ENCODE measurements around the gene DERL3.

Gene DERL3

GRCh38 chr22:23832226-23833016, 6.4 kb downstream of the DERL3 start:
- WGBS, 2 donors (ENCODE audit: extremely low coverage in 2 of 2, insufficient read length in 2 of 2, insufficient replicate concordance in 1 of 2), result no CpG with 5 or more reads among the region's 11 CpGs
- no peak overlapping the region for H3K4me3 ChIP-seq (ENCODE audit: low read length in 2 of 2)
- no peak overlapping the region for H3K27ac ChIP-seq (replicated peaks; ENCODE audit: low read length)

GRCh38 chr22:23831781-23832180, 7.0 kb downstream of the DERL3 start:
- H3K23ac ChIP-seq (ENCODE audit: low read depth, low read length, poor library complexity), result peak overlapping the region; percentile 87
- no peak overlapping the region for H4K91ac ChIP-seq (ENCODE audit: low read depth, low read length, poor library complexity)
- H3K4me3 ChIP-seq (ENCODE audit: low read length in 2 of 2), result peak overlapping the region in 1 of 2 donors; percentile 39
- peaks cover 0 to 2% of the 10 kb centered on the region in 2 donors for H3K9me3 ChIP-seq (replicated peaks in 1 of 2; ENCODE audit: control insufficient read depth in 2 of 2, insufficient read depth in 1 of 2, low read depth in 1 of 2, low read length in 2 of 2)
- no peaks in the 10 kb centered on the region for H3K27me3 ChIP-seq (ENCODE audit: control insufficient read depth in 3 of 3, insufficient read depth in 3 of 3, low read depth in 1 of 3, low read length in 3 of 3)
- H3K4me1 ChIP-seq (ENCODE audit: control insufficient read depth in 2 of 2, insufficient read depth in 1 of 2, low read depth in 1 of 2, low read length in 2 of 2), result no peaks in the 10 kb centered on the region
- peaks cover 8% of the 10 kb centered on the region for H3K79me1 ChIP-seq (ENCODE audit: low read depth, low read length)
- no peak overlapping the region for H2AK5ac ChIP-seq (ENCODE audit: low read depth, low read length)
- WGBS, 2 donors (ENCODE audit: extremely low coverage in 2 of 2, insufficient read length in 2 of 2, insufficient replicate concordance in 1 of 2), result no CpG with 5 or more reads among the region's 10 CpGs
- H2BK15ac ChIP-seq (ENCODE audit: low read length), result no peak overlapping the region
- H3K18ac ChIP-seq (ENCODE audit: low read length), result no peak overlapping the region
- no peak overlapping the region for H4K8ac ChIP-seq (ENCODE audit: low read depth, low read length)
- peak overlapping the region; percentile 48 for H2BK5ac ChIP-seq (ENCODE audit: low read length)
- no peak overlapping the region for H2BK12ac ChIP-seq (ENCODE audit: low read length)
- peak overlapping the region; percentile 72 for H3K9ac ChIP-seq (ENCODE audit: low read depth, low read length, poor library complexity)
- no peak overlapping the region for H3K4me2 ChIP-seq (ENCODE audit: insufficient read depth, low read length, poor library complexity, severe bottlenecking)
- no peak overlapping the region for H2AFZ ChIP-seq (ENCODE audit: low read length)
- no peak overlapping the region for H3K27ac ChIP-seq (replicated peaks; ENCODE audit: low read length)
- H2BK120ac ChIP-seq (ENCODE audit: low read depth, low read length), result no peak overlapping the region
- no peak overlapping the region for H3K14ac ChIP-seq (ENCODE audit: low read length)
- H3K36me3 ChIP-seq (replicated peaks in 1 of 2; ENCODE audit: control insufficient read depth in 2 of 2, insufficient read depth in 2 of 2, low read length in 2 of 2), result peaks cover 60 to 93% of the 10 kb centered on the region in 2 donors
- DNase-seq (ENCODE audit: low spot score), result no peak
- H3K4ac ChIP-seq (ENCODE audit: low read length), result no peak overlapping the region

More at GRCh38 chr22:23832226-23833016, 6.4 kb downstream of the DERL3 start:
- Histone ChIP-seq H2AK5ac (ENCODE audit: low read depth, low read length) (no peak overlapping the region), H3K4ac (ENCODE audit: low read length) (no peak overlapping the region), H2BK15ac (ENCODE audit: low read length) (no peak overlapping the region), H3K4me1 (ENCODE audit: control insufficient read depth in 2 of 2, insufficient read depth in 1 of 2, low read depth in 1 of 2, low read length in 2 of 2) (no peaks in the 10 kb centered on the region), H3K14ac (ENCODE audit: low read length) (peak overlapping the region; percentile 73), H4K91ac (ENCODE audit: low read depth, low read length, poor library complexity) (no peak overlapping the region), H3K36me3 (replicated peaks in 1 of 2; ENCODE audit: control insufficient read depth in 2 of 2, insufficient read depth in 2 of 2, low read length in 2 of 2) (peaks cover 55 to 87% of the 10 kb centered on the region in 2 donors), H3K79me1 (ENCODE audit: low read depth, low read length) (peaks cover 6% of the 10 kb centered on the region), H2BK12ac (ENCODE audit: low read length) (no peak overlapping the region), H3K23ac (ENCODE audit: low read depth, low read length, poor library complexity) (peak overlapping the region; percentile 10), H4K8ac (ENCODE audit: low read depth, low read length) (no peak overlapping the region), H3K9me3 (replicated peaks in 1 of 2; ENCODE audit: control insufficient read depth in 2 of 2, insufficient read depth in 1 of 2, low read depth in 1 of 2, low read length in 2 of 2) (peaks cover 0 to 2% of the 10 kb centered on the region in 2 donors), H2BK5ac (ENCODE audit: low read length) (peak overlapping the region; percentile 48), H3K4me2 (ENCODE audit: insufficient read depth, low read length, poor library complexity, severe bottlenecking) (no peak overlapping the region), H2BK120ac (ENCODE audit: low read depth, low read length) (no peak overlapping the region), H3K27me3 (ENCODE audit: control insufficient read depth in 3 of 3, insufficient read depth in 3 of 3, low read depth in 1 of 3, low read length in 3 of 3) (no peaks in the 10 kb centered on the region), H3K18ac (ENCODE audit: low read length) (no peak overlapping the region), H2AFZ (ENCODE audit: low read length) (no peak overlapping the region), H3K9ac (ENCODE audit: low read depth, low read length, poor library complexity) (peak overlapping the region; percentile 12)
- no peak for DNase-seq (ENCODE audit: low spot score)

GRCh38 chr22:23831261-23831660, 7.5 kb downstream of the DERL3 start:
- no peak overlapping the region for H3K4me2 ChIP-seq (ENCODE audit: insufficient read depth, low read length, poor library complexity, severe bottlenecking)
- H4K91ac ChIP-seq (ENCODE audit: low read depth, low read length, poor library complexity), result no peak overlapping the region
- no peak overlapping the region for H2AFZ ChIP-seq (ENCODE audit: low read length)
- peaks cover 9% of the 10 kb centered on the region for H3K79me1 ChIP-seq (ENCODE audit: low read depth, low read length)
- no peak overlapping the region for H3K4me3 ChIP-seq (ENCODE audit: low read length in 2 of 2)
- no peak overlapping the region for H2AK5ac ChIP-seq (ENCODE audit: low read depth, low read length)
- no peaks in the 10 kb centered on the region for H3K27me3 ChIP-seq (ENCODE audit: control insufficient read depth in 3 of 3, insufficient read depth in 3 of 3, low read depth in 1 of 3, low read length in 3 of 3)
- no peaks in the 10 kb centered on the region for H3K4me1 ChIP-seq (ENCODE audit: control insufficient read depth in 2 of 2, insufficient read depth in 1 of 2, low read depth in 1 of 2, low read length in 2 of 2)
- no peak overlapping the region for H2BK12ac ChIP-seq (ENCODE audit: low read length)
- no peak overlapping the region for H4K8ac ChIP-seq (ENCODE audit: low read depth, low read length)
- no peak overlapping the region for H2BK5ac ChIP-seq (ENCODE audit: low read length)
- H3K9ac ChIP-seq (ENCODE audit: low read depth, low read length, poor library complexity), result no peak overlapping the region
- no peak for DNase-seq (ENCODE audit: low spot score)
- no peak overlapping the region for H3K18ac ChIP-seq (ENCODE audit: low read length)
- peaks cover 65 to 94% of the 10 kb centered on the region in 2 donors for H3K36me3 ChIP-seq (replicated peaks in 1 of 2; ENCODE audit: control insufficient read depth in 2 of 2, insufficient read depth in 2 of 2, low read length in 2 of 2)
- H3K4ac ChIP-seq (ENCODE audit: low read length), result no peak overlapping the region
- H2BK15ac ChIP-seq (ENCODE audit: low read length), result no peak overlapping the region
- H3K9me3 ChIP-seq (replicated peaks in 1 of 2; ENCODE audit: control insufficient read depth in 2 of 2, insufficient read depth in 1 of 2, low read depth in 1 of 2, low read length in 2 of 2), result peaks cover 0 to 2% of the 10 kb centered on the region in 2 donors
- H2BK120ac ChIP-seq (ENCODE audit: low read depth, low read length), result no peak overlapping the region
- no peak overlapping the region for H3K14ac ChIP-seq (ENCODE audit: low read length)
- no CpG with 5 or more reads among the region's 8 CpGs for WGBS, 2 donors (ENCODE audit: extremely low coverage in 2 of 2, insufficient read length in 2 of 2, insufficient replicate concordance in 1 of 2)
- H3K23ac ChIP-seq (ENCODE audit: low read depth, low read length, poor library complexity), result no peak overlapping the region
- no peak overlapping the region for H3K27ac ChIP-seq (replicated peaks; ENCODE audit: low read length)

GRCh38 chr22:23829845-23830372, 8.9 kb downstream of the DERL3 start:
- H3K14ac ChIP-seq (ENCODE audit: low read length), result no peak overlapping the region
- H2AFZ ChIP-seq (ENCODE audit: low read length), result no peak overlapping the region
- H3K4ac ChIP-seq (ENCODE audit: low read length), result no peak overlapping the region
- no peak overlapping the region for H2BK15ac ChIP-seq (ENCODE audit: low read length)
- H3K23ac ChIP-seq (ENCODE audit: low read depth, low read length, poor library complexity), result no peak overlapping the region
- peaks cover 11% of the 10 kb centered on the region for H3K79me1 ChIP-seq (ENCODE audit: low read depth, low read length)
- no peak overlapping the region for H4K91ac ChIP-seq (ENCODE audit: low read depth, low read length, poor library complexity)
- H3K9me3 ChIP-seq (replicated peaks in 1 of 2; ENCODE audit: control insufficient read depth in 2 of 2, insufficient read depth in 1 of 2, low read depth in 1 of 2, low read length in 2 of 2), result peaks cover 0 to 2% of the 10 kb centered on the region in 2 donors
- no peak overlapping the region for H3K4me3 ChIP-seq (ENCODE audit: low read length in 2 of 2)
- H2BK12ac ChIP-seq (ENCODE audit: low read length), result no peak overlapping the region
- peaks cover 0 to 3% of the 10 kb centered on the region in 2 donors for H3K4me1 ChIP-seq (ENCODE audit: control insufficient read depth in 2 of 2, insufficient read depth in 1 of 2, low read depth in 1 of 2, low read length in 2 of 2)
- WGBS, 2 donors (ENCODE audit: extremely low coverage in 2 of 2, insufficient read length in 2 of 2, insufficient replicate concordance in 1 of 2), result no CpG with 5 or more reads among the region's 7 CpGs
- no peak overlapping the region for H3K27ac ChIP-seq (replicated peaks; ENCODE audit: low read length)
- DNase-seq (ENCODE audit: low spot score), result no peak
- H3K9ac ChIP-seq (ENCODE audit: low read depth, low read length, poor library complexity), result no peak overlapping the region
- no peak overlapping the region for H3K4me2 ChIP-seq (ENCODE audit: insufficient read depth, low read length, poor library complexity, severe bottlenecking)
- no peak overlapping the region for H2AK5ac ChIP-seq (ENCODE audit: low read depth, low read length)
- H2BK5ac ChIP-seq (ENCODE audit: low read length), result no peak overlapping the region
- H4K8ac ChIP-seq (ENCODE audit: low read depth, low read length), result no peak overlapping the region
- H3K36me3 ChIP-seq (replicated peaks in 1 of 2; ENCODE audit: control insufficient read depth in 2 of 2, insufficient read depth in 2 of 2, low read length in 2 of 2), result peaks cover 65 to 94% of the 10 kb centered on the region in 2 donors
- no peak overlapping the region for H3K18ac ChIP-seq (ENCODE audit: low read length)
- H2BK120ac ChIP-seq (ENCODE audit: low read depth, low read length), result no peak overlapping the region
- H3K27me3 ChIP-seq (ENCODE audit: control insufficient read depth in 3 of 3, insufficient read depth in 3 of 3, low read depth in 1 of 3, low read length in 3 of 3), result no peaks in the 10 kb centered on the region

Measured in neuronal stem cell (in vitro differentiated cells).